CD14-positive monocyte (primary cell): Measurements from ENCODE around the gene TMEM117. TPM values are rescaled to one million over a fixed set of nuclear protein-coding genes. Genes with fewer than 3 reads are reported as not detected.
"Not testable (repeated sequence)": the region's sequence is repeated elsewhere in the genome, so short reads cannot be mapped to it uniquely, and the experiment has no call there.

Experiments used
- DNase-seq, 3 donors: peaks; one replicate each; pipeline ENCODE4 v3.0.0-alpha.2; 2011 to 2022
- H2AFZ ChIP-seq: 2 replicates; pipeline ENCODE4 v1.6.0; 2012; ENCODE audit warnings: mild to moderate bottlenecking, low read depth, low read length, inconsistent platforms; ENCODE audit not compliant: insufficient read depth, poor library complexity, severe bottlenecking
- H3K27ac ChIP-seq, 2 donors: 1 replicate in 1 of 2; 2 replicates in 1 of 2; pipeline ENCODE4 v1.5.1; 2012 to 2013; ENCODE audit warnings: low read length in 2 of 2, control low read depth in 1 of 2, inconsistent platforms in 1 of 2, low read depth in 1 of 2, mild to moderate bottlenecking in 1 of 2
- H3K27me3 ChIP-seq, 2 donors: one replicate each; pipeline versions ENCODE4 v1.6.0 to v1.6.1; 2011 to 2013; ENCODE audit warnings: low read length in 2 of 2; ENCODE audit not compliant: control insufficient read depth in 2 of 2, insufficient read depth in 2 of 2
- H3K36me3 ChIP-seq, 2 donors: replicated peaks in 1 of 2; 1 replicate in 1 of 2; 2 replicates in 1 of 2; pipeline versions ENCODE4 v1.5.1 to v1.6.1; 2012 to 2013; ENCODE audit warnings: low read length in 2 of 2, control low read depth in 1 of 2, inconsistent platforms in 1 of 2, mild to moderate bottlenecking in 1 of 2; ENCODE audit not compliant: insufficient read depth in 2 of 2, control insufficient read depth in 1 of 2
- H3K4me1 ChIP-seq, 2 donors: 1 replicate in 1 of 2; 2 replicates in 1 of 2; pipeline versions ENCODE4 v1.5.1 to v1.6.1; 2012 to 2013; ENCODE audit warnings: low read length in 2 of 2, control low read depth in 1 of 2, inconsistent platforms in 1 of 2, mild to moderate bottlenecking in 1 of 2, moderate library complexity in 1 of 2; ENCODE audit not compliant: insufficient read depth in 2 of 2, control insufficient read depth in 1 of 2
- H3K4me2 ChIP-seq: replicated peaks from 2 replicates; pipeline ENCODE3; 2012; ENCODE audit warnings: low read length, moderate library complexity, mild to moderate bottlenecking; ENCODE audit not compliant: poor library complexity, severe bottlenecking; ENCODE audit errors: extremely low read depth
- H3K4me3 ChIP-seq, 3 experiments: fragments of 200-600 bp in 1 of 3; sonication (generic) in 1 of 3; replicated peaks in 1 of 3; 1 replicate in 2 of 3; 2 replicates in 1 of 3; pipeline ENCODE4 v1.5.1; 2011 to 2013; ENCODE audit warnings: low read length in 3 of 3, mild to moderate bottlenecking in 3 of 3, control low read depth in 2 of 3, low read depth in 2 of 3, inconsistent platforms in 1 of 3, moderate library complexity in 1 of 3
- H3K79me2 ChIP-seq: 2 replicates; pipeline ENCODE4 v1.6.0; 2012; ENCODE audit warnings: mild to moderate bottlenecking, control low read depth, inconsistent platforms, low read length, moderate library complexity; ENCODE audit not compliant: insufficient read depth
- H3K9ac ChIP-seq: 2 replicates; pipeline ENCODE4 v1.6.0; 2017; ENCODE audit warnings: low read length, mild to moderate bottlenecking; ENCODE audit not compliant: insufficient read depth, poor library complexity, severe bottlenecking
- H3K9me3 ChIP-seq, 2 donors: replicated peaks in 1 of 2; 1 replicate in 1 of 2; 2 replicates in 1 of 2; pipeline versions ENCODE4 v1.5.1 to v1.6.1; 2012 to 2013; ENCODE audit warnings: low read length in 2 of 2, control low read depth in 1 of 2; ENCODE audit not compliant: control insufficient read depth in 1 of 2, insufficient read depth in 1 of 2
- H4K20me1 ChIP-seq: 2 replicates; pipeline ENCODE4 v1.6.0; 2012; ENCODE audit warnings: mild to moderate bottlenecking, low read length, control low read depth, moderate library complexity; ENCODE audit not compliant: insufficient read depth
- H3K27ac Mint-ChIP-seq, 7 donors: one replicate each; pipeline ENCODE4 v1.8.0; 2020; ENCODE audit warnings: mild to moderate bottlenecking in 7 of 7, mixed read lengths in 7 of 7, moderate library complexity in 6 of 7, inconsistent platforms in 2 of 7
- H3K27me3 Mint-ChIP-seq, 3 donors: one replicate each; pipeline ENCODE4 v1.8.0; 2021 to 2022; ENCODE audit warnings: low read depth in 3 of 3, mild to moderate bottlenecking in 3 of 3, mixed read lengths in 3 of 3, moderate library complexity in 3 of 3, inconsistent platforms in 1 of 3
- H3K36me3 Mint-ChIP-seq, 2 donors: one replicate each; pipeline ENCODE4 v1.8.0; 2020; ENCODE audit warnings: mixed read lengths in 2 of 2, inconsistent platforms in 1 of 2, mild to moderate bottlenecking in 1 of 2
- H3K4me1 Mint-ChIP-seq: one replicate; pipeline ENCODE4 v1.8.0; 2020; ENCODE audit warnings: mild to moderate bottlenecking, mixed read lengths
- H3K4me3 Mint-ChIP-seq, 2 donors: one replicate each; pipeline ENCODE4 v1.8.0; 2020; ENCODE audit warnings: mild to moderate bottlenecking in 2 of 2, mixed read lengths in 2 of 2, moderate library complexity in 1 of 2
- H3K9me3 Mint-ChIP-seq, 7 donors: one replicate each; pipeline ENCODE4 v1.8.0; 2020 to 2022; ENCODE audit warnings: mixed read lengths in 7 of 7, mild to moderate bottlenecking in 6 of 7, moderate library complexity in 6 of 7, inconsistent platforms in 2 of 7
- WGBS: methylation state at CpG from one replicate; pipeline ENCODE4 v1.1.5; 2013; ENCODE audit warnings: missing lambda C conversion rate; ENCODE audit not compliant: insufficient coverage; 5-methylcytosine and 5-hydroxymethylcytosine counted together
- intact Hi-C, 2 donors: fragments of 100-400 bp; cut with micrococcal nuclease; formaldehyde crosslinking; loops; one replicate each; pipeline versions ENCODE4 v1.15.0 to v1.15.1; 2023
- polyA plus RNA-seq, 3 donors: library from polyadenylated mRNA; depleted of rRNA in 1 of 3; unstranded in 2 of 3; stranded (reverse) in 1 of 3; fragments of 300-500 nt in 2 of 3; fragments of >200 nt in 1 of 3; fragmentation: Illumina TruSeq in 2 of 3; gene quantifications; 1 replicate in 2 of 3; 2 replicates in 1 of 3; pipeline ENCODE4 v1.2.3, GENCODE V29; 2012 to 2021
- TF ChIP-seq, protein P1 (sequence below): fragments of 200-600 bp; IDR thresholded peaks from one replicate; pipeline ENCODE4 v1.8.0; 2022; ENCODE audit warnings: antibody characterized with exemption, mild to moderate bottlenecking

TMEM117 gene
- polyA plus RNA-seq, 3 donors, result 0.11 to 0.42 TPM; not detected in 1

GRCh38 chr12:43863770-43864366, 28.0 kb downstream of the TMEM117 start:
- no peak overlapping the region for H3K4me3 ChIP-seq
- peaks cover 0 to 4% of the 10 kb centered on the region in 2 donors for H3K9me3 ChIP-seq
- no peak for DNase-seq
- Mint-ChIP-seq H3K27me3 (peaks cover 3 to 8% (median 7%) of the 10 kb centered on the region in 3 donors), H3K9me3 (peaks cover 0 to 10% (median 0%) of the 10 kb centered on the region in 7 donors), H3K4me3 (no peak overlapping the region), H3K4me1 (no peaks in the 10 kb centered on the region), H3K27ac (no peak overlapping the region), H3K36me3 (no peaks in the 10 kb centered on the region)
- no peaks in the 10 kb centered on the region for H3K36me3 ChIP-seq
- H3K4me2 ChIP-seq, result no peak overlapping the region
- no peak overlapping the region for H2AFZ ChIP-seq
- no peaks in the 10 kb centered on the region for H3K27me3 ChIP-seq
- TF ChIP-seq, protein P1, sequence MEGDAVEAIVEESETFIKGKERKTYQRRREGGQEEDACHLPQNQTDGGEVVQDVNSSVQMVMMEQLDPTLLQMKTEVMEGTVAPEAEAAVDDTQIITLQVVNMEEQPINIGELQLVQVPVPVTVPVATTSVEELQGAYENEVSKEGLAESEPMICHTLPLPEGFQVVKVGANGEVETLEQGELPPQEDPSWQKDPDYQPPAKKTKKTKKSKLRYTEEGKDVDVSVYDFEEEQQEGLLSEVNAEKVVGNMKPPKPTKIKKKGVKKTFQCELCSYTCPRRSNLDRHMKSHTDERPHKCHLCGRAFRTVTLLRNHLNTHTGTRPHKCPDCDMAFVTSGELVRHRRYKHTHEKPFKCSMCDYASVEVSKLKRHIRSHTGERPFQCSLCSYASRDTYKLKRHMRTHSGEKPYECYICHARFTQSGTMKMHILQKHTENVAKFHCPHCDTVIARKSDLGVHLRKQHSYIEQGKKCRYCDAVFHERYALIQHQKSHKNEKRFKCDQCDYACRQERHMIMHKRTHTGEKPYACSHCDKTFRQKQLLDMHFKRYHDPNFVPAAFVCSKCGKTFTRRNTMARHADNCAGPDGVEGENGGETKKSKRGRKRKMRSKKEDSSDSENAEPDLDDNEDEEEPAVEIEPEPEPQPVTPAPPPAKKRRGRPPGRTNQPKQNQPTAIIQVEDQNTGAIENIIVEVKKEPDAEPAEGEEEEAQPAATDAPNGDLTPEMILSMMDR, result no peak
- H3K9ac ChIP-seq, result no peak overlapping the region
- WGBS, result 97% methylated on average over 16 of the region's 23 CpGs
- no peaks in the 10 kb centered on the region for H3K79me2 ChIP-seq
- no peaks in the 10 kb centered on the region for H4K20me1 ChIP-seq
- intact Hi-C loops, result no loop called here
- H3K4me1 ChIP-seq, result no peaks in the 10 kb centered on the region
- no peak overlapping the region for H3K27ac ChIP-seq

DNA sequence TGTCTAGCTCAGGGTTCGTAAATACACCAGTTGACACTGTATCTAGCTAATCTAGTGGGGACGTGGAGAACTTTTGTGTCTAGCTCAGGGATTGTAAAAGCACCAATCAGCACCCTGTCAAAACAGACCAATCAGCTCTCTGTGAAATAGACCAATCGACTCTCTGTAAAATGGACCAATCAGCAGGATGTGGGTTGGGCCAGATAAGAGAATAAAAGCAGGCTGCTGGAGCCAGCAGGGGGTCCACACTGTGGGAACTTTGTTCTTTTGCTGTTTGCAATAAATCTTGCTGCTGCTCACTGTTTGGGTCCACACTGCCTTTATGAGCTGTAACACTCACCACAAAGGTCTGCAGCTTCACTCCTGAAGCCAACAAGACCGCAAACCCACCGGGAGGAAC, 28.7 kb downstream of the TMEM117 start:
- H3K9ac ChIP-seq, H3K36me3 Mint-ChIP-seq, H3K27ac ChIP-seq, H3K9me3 ChIP-seq, H3K79me2 ChIP-seq, H3K4me1 ChIP-seq, H3K4me3 Mint-ChIP-seq, intact Hi-C loops, H3K36me3 ChIP-seq, H3K9me3 Mint-ChIP-seq, H3K4me3 ChIP-seq, H3K27me3 ChIP-seq, H4K20me1 ChIP-seq, H3K4me1 Mint-ChIP-seq, H2AFZ ChIP-seq, H3K27me3 Mint-ChIP-seq, DNase-seq, H3K27ac Mint-ChIP-seq, H3K4me2 ChIP-seq: not testable (repeated sequence)
- 78% methylated on average over 3 of the region's 5 CpGs for WGBS
